Measurements from ENCODE around the gene TRAF6.

DNA sequence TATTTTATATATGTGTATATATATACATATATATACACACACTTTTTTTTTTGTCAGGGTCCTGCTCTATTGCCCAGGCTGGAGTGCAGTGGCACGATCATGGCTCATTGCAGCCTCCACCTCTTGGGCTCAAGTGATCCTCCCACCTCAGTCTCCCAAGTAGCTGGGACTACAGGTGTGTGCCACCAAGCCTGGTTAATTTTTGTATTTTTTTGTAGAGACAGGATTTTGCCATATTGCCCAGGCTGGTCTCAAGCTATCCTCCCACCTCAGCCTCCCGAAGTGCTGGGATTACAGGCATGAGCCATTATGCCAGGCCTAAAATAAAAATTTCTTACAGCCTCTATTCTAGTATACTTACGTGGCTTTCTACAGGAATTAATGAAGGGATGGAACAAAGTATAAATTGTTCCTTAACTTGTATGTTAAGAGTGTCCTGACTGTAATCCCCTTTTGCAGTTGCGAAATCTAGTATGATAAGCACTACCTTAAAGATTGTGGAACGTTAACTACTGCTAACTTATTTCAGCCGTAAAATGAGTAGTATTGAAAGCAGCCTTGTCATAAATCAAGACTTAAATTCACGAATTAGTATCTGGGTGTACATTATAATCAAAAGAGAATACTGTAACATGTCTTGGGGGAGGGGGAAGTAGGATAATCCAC, 2.1 kb downstream of the TRAF6 start:
- TF ChIP-seq ZNF605 (CRISPR knock-in tag; IDR thresholded peaks at IDR 0.05) (no peak), SRSF1 (optimal IDR thresholded peaks at IDR 0.05; ENCODE audit: low read depth, low read length) (no peak), RBFOX2 (IDR thresholded peaks at IDR 0.05; ENCODE audit: low read depth, low read length) (no peak), GTF2F1 (IDR thresholded peaks at IDR 0.05; ENCODE audit: low read length) (no peak), PHF20 (CRISPR knock-in tag; IDR thresholded peaks at IDR 0.05) (no peak), MAFK (conservative IDR thresholded peaks at IDR 0.05 in 1 of 2, IDR thresholded peaks at IDR 0.05 in 1 of 2; ENCODE audit: low read length in 2 of 2) (no peak), POLR2AphosphoS2 (IDR thresholded peaks at IDR 0.05; ENCODE audit: low read depth, low read length) (no peak), ZFP36 (IDR thresholded peaks at IDR 0.05; ENCODE audit: borderline replicate concordance, low read depth, low read length, partially characterized antibody) (no peak), SRSF4 (IDR thresholded peaks at IDR 0.05; ENCODE audit: low read depth, low read length, poor library complexity, severe bottlenecking) (no peak)
- TF ChIP-seq, protein P1, sequence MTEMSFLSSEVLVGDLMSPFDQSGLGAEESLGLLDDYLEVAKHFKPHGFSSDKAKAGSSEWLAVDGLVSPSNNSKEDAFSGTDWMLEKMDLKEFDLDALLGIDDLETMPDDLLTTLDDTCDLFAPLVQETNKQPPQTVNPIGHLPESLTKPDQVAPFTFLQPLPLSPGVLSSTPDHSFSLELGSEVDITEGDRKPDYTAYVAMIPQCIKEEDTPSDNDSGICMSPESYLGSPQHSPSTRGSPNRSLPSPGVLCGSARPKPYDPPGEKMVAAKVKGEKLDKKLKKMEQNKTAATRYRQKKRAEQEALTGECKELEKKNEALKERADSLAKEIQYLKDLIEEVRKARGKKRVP (CRISPR knock-in tag; IDR thresholded peaks at IDR 0.05) = no peak
- TF ChIP-seq, protein P2, sequence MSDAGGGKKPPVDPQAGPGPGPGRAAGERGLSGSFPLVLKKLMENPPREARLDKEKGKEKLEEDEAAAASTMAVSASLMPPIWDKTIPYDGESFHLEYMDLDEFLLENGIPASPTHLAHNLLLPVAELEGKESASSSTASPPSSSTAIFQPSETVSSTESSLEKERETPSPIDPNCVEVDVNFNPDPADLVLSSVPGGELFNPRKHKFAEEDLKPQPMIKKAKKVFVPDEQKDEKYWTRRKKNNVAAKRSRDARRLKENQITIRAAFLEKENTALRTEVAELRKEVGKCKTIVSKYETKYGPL (CRISPR knock-in tag; IDR thresholded peaks at IDR 0.05) = no peak
- TF ChIP-seq, protein P3, sequence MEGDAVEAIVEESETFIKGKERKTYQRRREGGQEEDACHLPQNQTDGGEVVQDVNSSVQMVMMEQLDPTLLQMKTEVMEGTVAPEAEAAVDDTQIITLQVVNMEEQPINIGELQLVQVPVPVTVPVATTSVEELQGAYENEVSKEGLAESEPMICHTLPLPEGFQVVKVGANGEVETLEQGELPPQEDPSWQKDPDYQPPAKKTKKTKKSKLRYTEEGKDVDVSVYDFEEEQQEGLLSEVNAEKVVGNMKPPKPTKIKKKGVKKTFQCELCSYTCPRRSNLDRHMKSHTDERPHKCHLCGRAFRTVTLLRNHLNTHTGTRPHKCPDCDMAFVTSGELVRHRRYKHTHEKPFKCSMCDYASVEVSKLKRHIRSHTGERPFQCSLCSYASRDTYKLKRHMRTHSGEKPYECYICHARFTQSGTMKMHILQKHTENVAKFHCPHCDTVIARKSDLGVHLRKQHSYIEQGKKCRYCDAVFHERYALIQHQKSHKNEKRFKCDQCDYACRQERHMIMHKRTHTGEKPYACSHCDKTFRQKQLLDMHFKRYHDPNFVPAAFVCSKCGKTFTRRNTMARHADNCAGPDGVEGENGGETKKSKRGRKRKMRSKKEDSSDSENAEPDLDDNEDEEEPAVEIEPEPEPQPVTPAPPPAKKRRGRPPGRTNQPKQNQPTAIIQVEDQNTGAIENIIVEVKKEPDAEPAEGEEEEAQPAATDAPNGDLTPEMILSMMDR (CRISPR knock-in tag; IDR thresholded peaks at IDR 0.05) = no peak

Measured in HepG2 (cell line).